ENCODE results near the gene IL1RAPL2. TPM values are rescaled to one million over a fixed set of nuclear protein-coding genes. Genes with fewer than 3 reads are reported as not detected.
A peak's percentile ranks its signal among the peaks of the same experiment; 100 is the strongest.

The IL1RAPL2 gene
- polyA plus RNA-seq, 3 donors: not detected

DNA sequence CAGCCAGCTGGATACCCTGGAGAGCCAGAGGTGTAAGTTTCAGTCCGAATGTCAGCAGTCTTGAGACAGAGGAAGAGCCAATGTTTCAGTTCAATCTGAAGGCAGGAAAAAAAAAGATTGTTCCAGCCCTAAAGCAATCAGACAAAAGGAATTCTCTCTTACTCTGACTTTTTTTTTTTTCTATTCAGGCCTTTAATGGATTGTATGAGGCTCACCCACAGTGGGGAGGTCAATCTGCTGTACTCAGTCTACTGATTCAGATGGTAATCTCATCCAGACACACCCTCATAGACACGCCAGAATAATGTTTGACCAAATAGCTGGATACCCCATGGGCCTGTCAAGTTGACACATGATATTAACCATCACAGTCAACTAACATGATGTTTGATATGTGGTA lies 602.6 kb downstream of the IL1RAPL2 start:
- no CpG with 5 or more reads among the region's 2 CpGs for WGBS (ENCODE audit: insufficient coverage)
- Histone ChIP-seq H3K36me3 (replicated peaks in 1 of 2; ENCODE audit: control insufficient read depth in 1 of 2, insufficient read depth in 2 of 2, low read length in 2 of 2) (no peaks in the 10 kb centered on the region), H3K9me3 (replicated peaks in 1 of 2; ENCODE audit: control insufficient read depth in 1 of 2, insufficient read depth in 1 of 2, low read length in 2 of 2) (no peaks in the 10 kb centered on the region), H2AFZ (ENCODE audit: insufficient read depth, low read depth, low read length, poor library complexity, severe bottlenecking) (no peak overlapping the region), H4K20me1 (ENCODE audit: insufficient read depth, low read length) (no peaks in the 10 kb centered on the region), H3K4me3 (replicated peaks in 1 of 3; ENCODE audit: low read depth in 2 of 3, low read length in 3 of 3) (no peak overlapping the region), H3K27me3 (ENCODE audit: control insufficient read depth in 2 of 2, insufficient read depth in 2 of 2, low read length in 2 of 2) (no peaks in the 10 kb centered on the region), H3K9ac (ENCODE audit: insufficient read depth, low read length, poor library complexity, severe bottlenecking) (no peak overlapping the region), H3K4me1 (ENCODE audit: control insufficient read depth in 1 of 2, insufficient read depth in 2 of 2, low read length in 2 of 2) (no peaks in the 10 kb centered on the region), H3K4me2 (replicated peaks; ENCODE audit: extremely low read depth, low read length, poor library complexity, severe bottlenecking) (no peak overlapping the region), H3K79me2 (ENCODE audit: insufficient read depth, low read length) (no peaks in the 10 kb centered on the region), H3K27ac (ENCODE audit: low read depth in 1 of 2, low read length in 2 of 2) (no peak overlapping the region)
- Mint-ChIP-seq H3K27me3 (ENCODE audit: low read depth in 3 of 3) (peaks cover 0 to 3% (median 0%) of the 10 kb centered on the region in 3 donors), H3K4me1 (no peaks in the 10 kb centered on the region), H3K9me3 (peaks cover 0 to 3% (median 0%) of the 10 kb centered on the region in 7 donors), H3K4me3 (no peak overlapping the region), H3K36me3 (no peaks in the 10 kb centered on the region), H3K27ac (no peak overlapping the region)
- DNase-seq: no peak
- intact Hi-C loops (cut with micrococcal nuclease): no loop called here
- no peak for TF ChIP-seq CTCF (IDR thresholded peaks at IDR 0.05)

DNA sequence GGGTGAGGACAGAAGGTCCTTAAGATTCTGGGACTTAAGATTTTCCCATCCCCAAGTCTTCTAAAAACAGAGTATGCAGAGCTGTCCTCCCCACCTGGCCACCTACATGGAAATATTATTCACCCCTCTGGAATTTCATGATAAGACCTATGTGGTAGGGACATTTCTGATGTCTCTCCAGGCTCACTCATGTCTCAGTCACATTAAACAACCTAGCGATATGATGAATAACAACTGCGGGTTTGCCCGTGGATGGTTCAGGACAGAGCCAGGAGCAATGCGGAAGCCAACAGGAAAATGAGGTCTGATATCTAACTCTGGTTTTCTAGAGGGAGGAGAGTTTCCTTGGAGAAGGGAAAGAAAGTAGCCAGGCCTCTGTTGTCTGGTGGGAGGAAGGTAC lies 607.1 kb downstream of the IL1RAPL2 start:
- Histone ChIP-seq H3K4me3 (replicated peaks in 1 of 3; ENCODE audit: low read depth in 2 of 3, low read length in 3 of 3) (no peak overlapping the region), H3K27me3 (ENCODE audit: control insufficient read depth in 2 of 2, insufficient read depth in 2 of 2, low read length in 2 of 2) (no peaks in the 10 kb centered on the region), H4K20me1 (ENCODE audit: insufficient read depth, low read length) (no peaks in the 10 kb centered on the region), H3K27ac (ENCODE audit: low read depth in 1 of 2, low read length in 2 of 2) (no peak overlapping the region), H3K9me3 (replicated peaks in 1 of 2; ENCODE audit: control insufficient read depth in 1 of 2, insufficient read depth in 1 of 2, low read length in 2 of 2) (no peaks in the 10 kb centered on the region), H3K4me1 (ENCODE audit: control insufficient read depth in 1 of 2, insufficient read depth in 2 of 2, low read length in 2 of 2) (no peaks in the 10 kb centered on the region), H3K36me3 (replicated peaks in 1 of 2; ENCODE audit: control insufficient read depth in 1 of 2, insufficient read depth in 2 of 2, low read length in 2 of 2) (no peaks in the 10 kb centered on the region), H2AFZ (ENCODE audit: insufficient read depth, low read depth, low read length, poor library complexity, severe bottlenecking) (no peak overlapping the region), H3K4me2 (replicated peaks; ENCODE audit: extremely low read depth, low read length, poor library complexity, severe bottlenecking) (no peak overlapping the region), H3K9ac (ENCODE audit: insufficient read depth, low read length, poor library complexity, severe bottlenecking) (no peak overlapping the region), H3K79me2 (ENCODE audit: insufficient read depth, low read length) (no peaks in the 10 kb centered on the region)
- Mint-ChIP-seq H3K4me1 (no peaks in the 10 kb centered on the region), H3K27me3 (ENCODE audit: low read depth in 3 of 3) (peaks cover 0 to 3% (median 0%) of the 10 kb centered on the region in 3 donors), H3K4me3 (no peak overlapping the region), H3K27ac (peak overlapping the region in 1 of 7 donors; percentile 68), H3K9me3 (peaks cover 0 to 3% (median 0%) of the 10 kb centered on the region in 7 donors), H3K36me3 (no peaks in the 10 kb centered on the region)
- intact Hi-C loops (cut with micrococcal nuclease): no loop called here
- DNase-seq: no peak
- no CpG with 5 or more reads among the region's 4 CpGs for WGBS (ENCODE audit: insufficient coverage)
- no peak for TF ChIP-seq CTCF (IDR thresholded peaks at IDR 0.05)
